ENCODE measurements around the gene TTC17. TPM values are rescaled to one million over a fixed set of nuclear protein-coding genes. Genes with fewer than 3 reads are reported as not detected.

Gene TTC17
- total RNA-seq, 1 donor from 2014 or later, result 53.8 TPM

DNA sequence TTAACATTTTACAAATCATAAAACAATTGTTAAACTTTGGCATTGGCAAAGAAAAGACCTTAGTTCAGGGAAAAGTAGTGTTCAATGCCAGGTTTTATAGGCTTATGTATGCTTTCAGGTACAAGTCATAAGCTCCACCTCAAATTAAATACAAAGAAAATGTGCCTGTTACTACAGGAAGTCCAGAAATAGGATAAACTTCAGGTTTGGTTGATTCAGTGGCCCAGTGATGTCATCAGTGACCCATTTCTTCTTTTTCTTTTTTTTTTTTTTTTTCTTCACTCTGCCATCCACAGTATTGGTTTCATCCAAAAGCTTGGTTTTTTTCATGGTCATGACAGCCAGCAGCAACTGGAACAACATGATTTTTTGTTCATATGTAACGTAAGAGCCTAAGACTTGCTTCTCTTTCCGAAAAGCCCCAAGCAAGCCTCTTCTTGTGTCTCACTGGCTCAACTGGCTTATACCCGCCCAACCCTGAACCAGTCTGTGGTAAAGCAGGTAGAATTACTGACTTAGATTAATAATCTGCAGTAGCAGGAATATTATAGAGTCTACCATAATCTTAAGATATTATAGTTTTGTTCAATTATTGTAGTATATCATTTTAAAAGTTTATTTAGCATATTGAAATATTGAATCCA, 46.2 kb downstream of the TTC17 start:
- Mint-ChIP-seq H3K27ac (ENCODE audit: unreplicated experiment) (no peak overlapping the region), H3K27me3 (ENCODE audit: low read depth) (no peaks in the 10 kb centered on the region), H3K4me3 (ENCODE audit: unreplicated experiment) (no peak overlapping the region), H3K9me3 (ENCODE audit: low read depth) (no peaks in the 10 kb centered on the region), H3K36me3 (ENCODE audit: low read depth) (peaks cover 36% of the 10 kb centered on the region), H3K4me1 (ENCODE audit: low read depth) (no peaks in the 10 kb centered on the region)
- no peak for TF ChIP-seq CTCF (IDR thresholded peaks at IDR 0.05)
- DNase-seq (ENCODE audit: low spot score), result no peak

GRCh38 chr11:43408277-43408676, 49.6 kb downstream of the TTC17 start:
- Mint-ChIP-seq H3K36me3 (ENCODE audit: low read depth) (peaks cover 34% of the 10 kb centered on the region), H3K27ac (ENCODE audit: unreplicated experiment) (no peak overlapping the region), H3K4me3 (ENCODE audit: unreplicated experiment) (no peak overlapping the region), H3K27me3 (ENCODE audit: low read depth) (no peaks in the 10 kb centered on the region), H3K9me3 (ENCODE audit: low read depth) (no peaks in the 10 kb centered on the region), H3K4me1 (ENCODE audit: low read depth) (no peaks in the 10 kb centered on the region)
- TF ChIP-seq CTCF (IDR thresholded peaks at IDR 0.05), result no peak
- DNase-seq (ENCODE audit: low spot score), result no peak

DNA sequence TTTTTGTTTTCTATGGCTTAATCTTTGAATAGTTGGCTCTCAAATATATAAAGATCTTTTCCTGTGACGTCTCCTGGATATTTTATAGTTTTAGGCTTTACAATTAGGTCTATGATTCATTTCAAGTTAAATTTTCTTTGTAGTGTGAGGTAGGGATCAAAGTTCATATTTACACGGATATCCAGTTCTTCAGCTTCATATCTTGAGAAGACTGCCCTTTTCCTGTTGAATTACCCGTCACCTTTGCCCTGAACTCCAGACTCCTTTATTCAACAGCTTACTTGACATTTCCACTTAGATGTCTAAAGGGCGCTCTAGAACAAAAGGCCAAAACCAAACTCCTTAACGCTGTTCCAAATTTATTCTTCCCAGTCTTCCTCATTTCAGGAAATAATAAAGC, 51.7 kb downstream of the TTC17 start:
- Mint-ChIP-seq H3K4me1 (ENCODE audit: low read depth) (no peaks in the 10 kb centered on the region), H3K27ac (ENCODE audit: unreplicated experiment) (no peak overlapping the region), H3K36me3 (ENCODE audit: low read depth) (peaks cover 26% of the 10 kb centered on the region), H3K27me3 (ENCODE audit: low read depth) (no peaks in the 10 kb centered on the region), H3K9me3 (ENCODE audit: low read depth) (no peaks in the 10 kb centered on the region), H3K4me3 (ENCODE audit: unreplicated experiment) (no peak overlapping the region)
- no peak for DNase-seq (ENCODE audit: low spot score)
- no peak for TF ChIP-seq CTCF (IDR thresholded peaks at IDR 0.05)

DNA sequence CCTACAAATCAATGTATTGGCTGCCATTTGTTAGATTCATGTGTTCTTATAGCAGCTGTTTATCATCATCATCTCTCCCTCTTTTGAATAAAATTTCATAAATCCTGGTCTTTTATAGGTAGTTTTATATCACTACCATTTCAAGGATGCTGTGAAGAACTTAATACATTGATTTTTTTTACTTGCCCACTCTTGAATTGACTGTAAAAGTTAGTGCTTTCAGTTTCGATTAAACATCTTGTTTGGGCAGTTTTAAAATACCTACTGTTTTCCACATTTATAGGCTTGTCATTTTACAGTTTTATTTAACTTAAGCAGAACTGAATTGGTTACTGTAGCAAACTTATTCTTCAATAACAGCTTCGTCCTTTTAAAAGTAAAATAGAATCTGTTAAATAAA, 59.5 kb downstream of the TTC17 start:
- DNase-seq (ENCODE audit: low spot score), result no peak
- Mint-ChIP-seq H3K27me3 (ENCODE audit: low read depth) (no peaks in the 10 kb centered on the region), H3K27ac (ENCODE audit: unreplicated experiment) (no peak overlapping the region), H3K4me1 (ENCODE audit: low read depth) (no peaks in the 10 kb centered on the region), H3K9me3 (ENCODE audit: low read depth) (no peaks in the 10 kb centered on the region), H3K36me3 (ENCODE audit: low read depth) (peaks cover 7% of the 10 kb centered on the region), H3K4me3 (ENCODE audit: unreplicated experiment) (no peak overlapping the region)
- TF ChIP-seq CTCF (IDR thresholded peaks at IDR 0.05), result no peak

GRCh38 chr11:43419460-43419859, 60.7 kb downstream of the TTC17 start:
- Mint-ChIP-seq H3K27ac (ENCODE audit: unreplicated experiment) (no peak overlapping the region), H3K36me3 (ENCODE audit: low read depth) (peaks cover 7% of the 10 kb centered on the region), H3K4me3 (ENCODE audit: unreplicated experiment) (no peak overlapping the region), H3K9me3 (ENCODE audit: low read depth) (no peaks in the 10 kb centered on the region), H3K4me1 (ENCODE audit: low read depth) (no peaks in the 10 kb centered on the region), H3K27me3 (ENCODE audit: low read depth) (no peaks in the 10 kb centered on the region)
- peak; percentile 90 for TF ChIP-seq CTCF (IDR thresholded peaks at IDR 0.05)
- no peak for DNase-seq (ENCODE audit: low spot score)

All from chondrocyte (in vitro differentiated cells).